ENCODE measurements around the gene GNA12. TPM values are rescaled to one million over a fixed set of nuclear protein-coding genes. Genes with fewer than 3 reads are reported as not detected.
A peak's percentile ranks its signal among the peaks of the same experiment; 100 is the strongest.

GNA12 gene
- total and polyA plus RNA-seq, 2 of the 4 experiments (the other 2 are of a cell fraction), result 14.3 to 93.9 TPM

GRCh38 chr7:2689343-2689847 is 154.7 kb downstream of the GNA12 start:
- Histone ChIP-seq H4K20me1 (ENCODE audit: insufficient read depth, low read length) (no peaks in the 10 kb centered on the region), H4K91ac (ENCODE audit: insufficient read depth, low read depth, low read length) (no peak overlapping the region), H2BK15ac (ENCODE audit: low read depth, low read length) (no peak overlapping the region), H3K9ac (ENCODE audit: low read depth, low read length) (no peak overlapping the region), H3K9me3 (ENCODE audit: control insufficient read depth, insufficient read depth, low read length) (no peaks in the 10 kb centered on the region), H2BK5ac (ENCODE audit: low read depth, low read length, poor library complexity, severe bottlenecking) (no peak overlapping the region), H3K79me1 (ENCODE audit: low read depth in 1 of 2, low read length in 2 of 2) (no peaks in the 10 kb centered on the region), H2BK20ac (ENCODE audit: low read depth, low read length) (no peak overlapping the region), H3K4me2 (ENCODE audit: low read depth, low read length) (no peak overlapping the region), H2AK5ac (ENCODE audit: low read depth, low read length) (no peak overlapping the region; the same call in 1 of the 2 replicates), H3K36me3 (ENCODE audit: control insufficient read depth, insufficient read depth, low read length) (no peaks in the 10 kb centered on the region), H3K9me1 (ENCODE audit: insufficient read depth, low read length) (no peaks in the 10 kb centered on the region), H3K27me3 (ENCODE audit: control insufficient read depth, insufficient read depth, low read length) (peaks cover 9% of the 10 kb centered on the region; the same call in 1 of the 2 replicates), H2AK9ac (replicated peaks; ENCODE audit: low read depth, low read length, poor library complexity) (peak overlapping the region; percentile 55), H2AFZ (replicated peaks; ENCODE audit: low read length, poor library complexity) (peak overlapping the region; percentile 21), H3K56ac (ENCODE audit: extremely low read depth, insufficient read depth, low read length) (no peak overlapping the region), H3K27ac (ENCODE audit: insufficient read depth, low read length) (no peak overlapping the region), H3K4me1 (ENCODE audit: control insufficient read depth, insufficient read depth, low read length) (peaks cover 6% of the 10 kb centered on the region), H3K4me3 (ENCODE audit: insufficient read depth, low read depth, low read length) (no peak overlapping the region), H3K23ac (ENCODE audit: low read depth, low read length) (no peak overlapping the region), H3K14ac (replicated peaks; ENCODE audit: low read depth, low read length) (no peak overlapping the region), H2BK120ac (ENCODE audit: low read depth, low read length) (no peak overlapping the region), H3K18ac (ENCODE audit: low read depth, low read length) (no peak overlapping the region), H4K5ac (ENCODE audit: low read depth, low read length) (no peak overlapping the region), H3K4ac (ENCODE audit: low read depth, low read length) (no peak overlapping the region), H4K8ac (ENCODE audit: low read depth in 2 of 2, low read length in 2 of 2) (no peak overlapping the region)
- CTCF ChIA-PET, result interaction anchor here (0.6 to 1.4 kb wide), 3 partner anchors 8 to 268 kb away, joined by 3 to 5 read pairs (median 4); no protein-coding TSS in a partner anchor
- DNase-seq (no peak), ATAC-seq (ENCODE audit: low read depth) (no peak)
- TF ChIP-seq RAD21 (IDR thresholded peaks at IDR 0.05; ENCODE audit: low read length) (no peak), FOS (IDR thresholded peaks at IDR 0.05; ENCODE audit: low read depth, low read length) (no peak), MAZ (IDR thresholded peaks at IDR 0.05; ENCODE audit: borderline replicate concordance, low read depth, low read length) (no peak), MAFK (IDR thresholded peaks at IDR 0.05; ENCODE audit: low read depth, low read length) (no peak), POLR2A (IDR thresholded peaks at IDR 0.05; ENCODE audit: low read depth, low read length) (no peak), CTCF (conservative IDR thresholded peaks at IDR 0.05; ENCODE audit: low read depth, low read length) (no peak), BHLHE40 (IDR thresholded peaks at IDR 0.05; ENCODE audit: low read depth, low read length) (no peak), SMC3 (IDR thresholded peaks at IDR 0.05; ENCODE audit: low read depth, low read length) (no peak), ELK1 (IDR thresholded peaks at IDR 0.05; ENCODE audit: borderline replicate concordance, low read depth, low read length) (no peak), RFX5 (IDR thresholded peaks at IDR 0.05; ENCODE audit: low read depth, low read length) (no peak), RCOR1 (IDR thresholded peaks at IDR 0.05; ENCODE audit: insufficient replicate concordance, low read length) (no peak)
- TF ChIP-seq, protein P1, sequence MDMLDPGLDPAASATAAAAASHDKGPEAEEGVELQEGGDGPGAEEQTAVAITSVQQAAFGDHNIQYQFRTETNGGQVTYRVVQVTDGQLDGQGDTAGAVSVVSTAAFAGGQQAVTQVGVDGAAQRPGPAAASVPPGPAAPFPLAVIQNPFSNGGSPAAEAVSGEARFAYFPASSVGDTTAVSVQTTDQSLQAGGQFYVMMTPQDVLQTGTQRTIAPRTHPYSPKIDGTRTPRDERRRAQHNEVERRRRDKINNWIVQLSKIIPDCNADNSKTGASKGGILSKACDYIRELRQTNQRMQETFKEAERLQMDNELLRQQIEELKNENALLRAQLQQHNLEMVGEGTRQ (IDR thresholded peaks at IDR 0.05; ENCODE audit: low read depth, low read length), result no peak
- POLR2A ChIA-PET (ENCODE audit: unreplicated experiment), result no interaction called here
- in situ Hi-C loops (cut with MboI; ENCODE audit: low sequenced_read_pairs) (loop anchor here (25.0 kb wide), 1 partner anchor 473 kb away; no protein-coding TSS in a partner anchor), intact Hi-C loops (cut with micrococcal nuclease) (no loop called here), dilution Hi-C loops (cut with HindIII; ENCODE audit: low sequenced_read_pairs, unreplicated experiment) (no loop called here)
- 89% methylated on average over 4 of the region's 16 CpGs; no CpG with 5 or more reads in 1 of the 2 experiments for WGBS, 2 experiments (ENCODE audit: extremely low coverage in 2 of 2, insufficient read length in 1 of 2)
- BruUV-seq (replicated peaks), result no TSS peak

Data from IMR-90 (cell line).